HCT116 (cell line): ENCODE measurements around the gene GPAT2. TPM values are rescaled to one million over a fixed set of nuclear protein-coding genes. Genes with fewer than 3 reads are reported as not detected.
"Not testable (repeated sequence)": the region's sequence is repeated elsewhere in the genome, so short reads cannot be mapped to it uniquely, and the experiment has no call there.

Experiments used
- ATAC-seq: fragments of 200-7000 bp; cut with Tn5 transposase; 2 replicates; pipeline ENCODE4 v1.9.1; 2020; ENCODE audit warnings: mild to moderate bottlenecking, moderate library complexity
- BruUV-seq: library from RNA; stranded (reverse); fragments of 400-500 nt; replicated peaks from 2 replicates; lab custom pipeline; 2021; lab: Mats Ljungman, UMichigan
- CTCF ChIA-PET: fragments of 300-600 bp; sonication (Branson Sonifier 250); formaldehyde crosslinking; loops from one replicate; lab custom pipeline; 2021; ENCODE audit warnings: antibody characterized with exemption; lab: Charles Lee
- POLR2A ChIA-PET: fragments of 300-600, 350-600 bp; sonication (Branson Sonifier 250); formaldehyde crosslinking; loops from one replicate; lab custom pipeline; 2021; ENCODE audit warnings: antibody characterized with exemption; lab: Charles Lee
- RAD21 ChIA-PET, 2 experiments: fragments of 300-600 bp; sonication (Branson Sonifier 250); formaldehyde crosslinking; loops; one replicate each; lab custom pipeline; 2023; ENCODE audit warnings: low total read pairs in 2 of 2; ENCODE audit not compliant: uncharacterized antibody in 2 of 2, unreplicated experiment in 2 of 2, low non-redundant PET in 1 of 2; lab: Charles Lee
- DNase-seq: peaks from one replicate; pipeline ENCODE4 v3.0.0-alpha.2; 2010; ENCODE audit warnings: low read depth, low spot score
- H2AFZ ChIP-seq: fragments of 200-600 bp; shearing (Covaris generic), sonication (generic); 2 replicates; pipeline ENCODE4 v1.6.1; 2017; ENCODE audit warnings: low read depth, mixed run types, mixed read lengths, antibody characterized with exemption, low read length; ENCODE audit not compliant: poor library complexity, severe bottlenecking
- H3K27ac ChIP-seq: 2 replicates; pipeline ENCODE4 v1.5.1; 2012; ENCODE audit warnings: low read depth, low read length
- H3K27me3 ChIP-seq: fragments of 200-600 bp; sonication (generic); 2 replicates; pipeline ENCODE4 v1.6.1; 2016; ENCODE audit warnings: mixed run types, low read length, mixed read lengths; ENCODE audit not compliant: insufficient read depth
- H3K36me3 ChIP-seq, 2 experiments: fragments of 200-500 bp in 1 of 2; fragments of 200-600 bp in 1 of 2; sonication (Bioruptor generic) in 1 of 2; sonication (generic) in 1 of 2; 2 replicates each; pipeline versions ENCODE4 v1.5.1 to v1.6.1; 2014 to 2016; ENCODE audit warnings: low read length in 2 of 2, inconsistent platforms in 1 of 2, mixed read lengths in 1 of 2, mixed run types in 1 of 2; ENCODE audit not compliant: insufficient read depth in 2 of 2, control insufficient read depth in 1 of 2
- H3K4me1 ChIP-seq, 2 experiments: fragments of 200-600 bp in 1 of 2; sonication (generic) in 1 of 2; 2 replicates each; pipeline versions ENCODE4 v1.5.1 to v1.6.1; 2012 to 2017; ENCODE audit warnings: low read length in 2 of 2, inconsistent platforms in 1 of 2, mild to moderate bottlenecking in 1 of 2, mixed read lengths in 1 of 2, mixed run types in 1 of 2, moderate library complexity in 1 of 2; ENCODE audit not compliant: insufficient read depth in 2 of 2, control insufficient read depth in 1 of 2
- H3K4me2 ChIP-seq: fragments of 200-600 bp; sonication (generic); 2 replicates; pipeline ENCODE4 v1.6.1; 2017; ENCODE audit warnings: mixed run types, low read length, mixed read lengths
- H3K4me3 ChIP-seq, 2 experiments: fragments of 200-600 bp in 1 of 2; sonication (generic) in 1 of 2; replicated peaks in 1 of 2; 2 replicates each; pipeline ENCODE4 v1.5.1; 2011 to 2016; ENCODE audit warnings: low read length in 2 of 2, control low read depth in 1 of 2, low read depth in 1 of 2, mild to moderate bottlenecking in 1 of 2, mixed read lengths in 1 of 2, mixed run types in 1 of 2
- H3K79me2 ChIP-seq: fragments of 200-600 bp; sonication (generic); 2 replicates; pipeline ENCODE4 v1.6.1; 2017; ENCODE audit warnings: mild to moderate bottlenecking, mixed run types, low read length, moderate library complexity, mixed read lengths; ENCODE audit not compliant: insufficient read depth
- H3K9ac ChIP-seq: fragments of 200-600 bp; sonication (generic); 2 replicates; pipeline ENCODE4 v1.6.1; 2016; ENCODE audit warnings: low read length, mixed read lengths
- H3K9me2 ChIP-seq: fragments of 200-600 bp; sonication (generic), shearing (Covaris generic); 2 replicates; pipeline ENCODE4 v1.6.1; 2017; ENCODE audit warnings: mixed run types, mild to moderate bottlenecking, moderate library complexity; ENCODE audit not compliant: insufficient read depth
- H3K9me3 ChIP-seq, 2 experiments: fragments of 200-500 bp in 1 of 2; fragments of 200-600 bp in 1 of 2; sonication (Bioruptor generic) in 1 of 2; sonication (generic) in 1 of 2; 2 replicates each; pipeline ENCODE4 v1.6.1; 2014 to 2017; ENCODE audit warnings: low read length in 2 of 2, mixed read lengths in 2 of 2, inconsistent platforms in 1 of 2, low read depth in 1 of 2, mild to moderate bottlenecking in 1 of 2, mixed run types in 1 of 2, moderate library complexity in 1 of 2; ENCODE audit not compliant: control insufficient read depth in 1 of 2, insufficient read depth in 1 of 2
- H4K20me1 ChIP-seq: fragments of 200-600 bp; sonication (generic), shearing (Covaris generic); 2 replicates; pipeline ENCODE4 v1.6.1; 2017; ENCODE audit warnings: mixed run types, mild to moderate bottlenecking, moderate library complexity; ENCODE audit not compliant: insufficient read depth
- CBX3 ChIP-seq: IDR thresholded peaks from 2 replicates; pipeline ENCODE4 v1.6.1; 2012; ENCODE audit warnings: low read depth
- CTCF ChIP-seq, 3 experiments: fragments of 200-600 bp in 1 of 3; sonication (generic) in 1 of 3; IDR thresholded peaks in 2 of 3; conservative IDR thresholded peaks in 1 of 3; 2 replicates each; pipeline ENCODE4 v1.5.1; 2012 to 2017; ENCODE audit warnings: low read depth in 2 of 3, low read length in 2 of 3, antibody characterized with exemption in 1 of 3, borderline replicate concordance in 1 of 3, control low read depth in 1 of 3, mild to moderate bottlenecking in 1 of 3, mixed read lengths in 1 of 3, mixed run types in 1 of 3, moderate library complexity in 1 of 3; ENCODE audit not compliant: insufficient read depth in 1 of 3
- EGR1 ChIP-seq: IDR thresholded peaks from 2 replicates; pipeline ENCODE4 v1.6.1; 2012; ENCODE audit warnings: low read depth
- ELF1 ChIP-seq: IDR thresholded peaks from 2 replicates; pipeline ENCODE4 v1.6.1; 2012; ENCODE audit warnings: low read depth, borderline replicate concordance
- RAD21 ChIP-seq: IDR thresholded peaks from 2 replicates; pipeline ENCODE4 v1.6.1; 2012; ENCODE audit warnings: low read depth, mild to moderate bottlenecking
- SP1 ChIP-seq: IDR thresholded peaks from 2 replicates; pipeline ENCODE4 v1.6.1; 2012; ENCODE audit warnings: low read depth
- intact Hi-C: fragments of 100-400 bp; cut with micrococcal nuclease; formaldehyde crosslinking; loops from 2 replicates; pipeline ENCODE4 v1.10.0; 2022
- total RNA-seq: library from RNA; stranded (reverse); gene quantifications from one replicate; pipeline ENCODE4 v1.2.1, GENCODE V29; 2021; ENCODE audit not compliant: unreplicated experiment

The GPAT2 gene
- total RNA-seq, 1 experiment from 2014 or later: 54.2 TPM

GRCh38 chr2:96024336-96025193 is 10.2 kb downstream of the GPAT2 start (continued):
- no peak for TF ChIP-seq EGR1
- no peak for TF ChIP-seq SP1
- TF ChIP-seq ELF1: no peak

DNA sequence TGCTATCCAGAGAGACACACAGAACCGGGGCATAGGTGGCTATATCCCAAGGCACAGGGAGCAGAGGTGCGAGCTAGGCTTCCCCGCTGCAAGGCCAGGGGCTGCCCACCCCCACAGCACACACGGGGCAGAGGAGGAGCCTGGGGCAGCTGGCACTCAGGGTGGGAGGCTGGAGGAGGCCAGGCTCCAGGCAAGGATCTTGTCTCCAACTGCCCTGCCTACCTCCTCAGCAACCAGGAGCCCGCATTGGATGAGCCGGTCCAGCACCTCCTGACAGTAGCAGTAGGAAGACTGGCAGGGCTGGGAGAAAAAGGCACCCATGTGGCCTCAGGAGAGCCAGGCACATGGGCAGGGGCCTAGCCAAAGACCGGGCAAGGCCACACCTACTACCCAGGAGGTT is 11.0 kb downstream of the GPAT2 start:
- H3K27ac ChIP-seq, H4K20me1 ChIP-seq, H3K79me2 ChIP-seq, H3K9me3 ChIP-seq, H3K4me1 ChIP-seq, H3K9ac ChIP-seq, H3K27me3 ChIP-seq, H2AFZ ChIP-seq, H3K4me2 ChIP-seq, RAD21 ChIA-PET, H3K9me2 ChIP-seq, H3K4me3 ChIP-seq, DNase-seq, H3K36me3 ChIP-seq, intact Hi-C loops, POLR2A ChIA-PET, BruUV-seq, ATAC-seq: not testable (repeated sequence)
- CTCF ChIA-PET: interaction anchor here (1.0 to 1.8 kb wide), 2 partner anchors 93 to 151 kb away, joined by 4 to 17 read pairs; no protein-coding TSS in a partner anchor

DNA sequence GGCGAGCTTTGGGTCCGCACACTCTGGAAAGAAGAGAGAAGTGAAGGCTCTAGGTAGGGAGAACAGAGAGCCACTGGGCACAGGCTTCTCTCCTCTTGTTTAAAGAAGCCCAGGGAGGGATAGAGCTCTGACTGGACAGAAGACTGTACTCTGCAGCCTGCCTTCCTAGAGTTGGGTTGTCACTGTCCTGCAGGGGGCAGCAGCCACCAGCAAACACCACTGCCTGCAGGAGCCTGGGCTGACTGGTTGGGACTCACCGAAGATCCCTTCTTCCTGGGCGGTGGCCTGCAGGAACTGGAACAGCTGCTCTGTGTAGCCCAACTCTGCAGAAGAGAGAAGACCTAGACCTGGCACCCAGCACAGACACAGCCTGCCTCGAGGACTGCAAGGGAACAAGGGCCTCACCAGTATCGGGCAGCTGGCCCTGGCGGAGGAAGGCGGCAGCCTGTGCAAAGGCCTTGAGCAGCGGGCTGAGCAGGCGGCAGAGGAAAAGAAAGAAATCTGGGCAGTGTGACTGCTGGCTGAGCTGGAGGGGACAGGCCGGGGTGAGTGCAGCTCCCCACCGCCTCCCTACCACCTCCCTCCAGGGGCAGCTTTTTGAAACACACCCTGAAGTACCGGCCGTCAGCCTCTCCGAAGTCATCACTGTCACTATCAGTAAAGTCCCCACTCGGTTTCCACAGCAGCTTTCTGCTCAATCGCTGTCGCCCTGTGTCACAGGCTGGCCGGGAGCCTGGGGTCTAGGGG is 11.8 kb downstream of the GPAT2 start:
- intact Hi-C loops, H3K4me3 ChIP-seq, H3K36me3 ChIP-seq, H3K27ac ChIP-seq, POLR2A ChIA-PET, H3K9me2 ChIP-seq, H3K9ac ChIP-seq, H3K79me2 ChIP-seq, H3K9me3 ChIP-seq, H3K4me2 ChIP-seq, H2AFZ ChIP-seq, H4K20me1 ChIP-seq, H3K4me1 ChIP-seq, H3K27me3 ChIP-seq, BruUV-seq: not testable (repeated sequence)
- ATAC-seq (peak; percentile 96), DNase-seq (peak; percentile 31)
- CTCF ChIA-PET: interaction anchor here (0.6 to 1.8 kb wide), 8 partner anchors 14 to 244 kb away, joined by 3 to 17 read pairs (median 4); partner anchors contain the start of genes ADRA2B, ASTL and STARD7
- RAD21 ChIA-PET: interaction anchor here in 1 of 2 experiments (1.6 kb wide), 1 partner anchor 152 kb away, joined by 5 read pairs; no protein-coding TSS in a partner anchor
- TF ChIP-seq CTCF (IDR thresholded peaks at IDR 0.05 in 2 of 3, conservative IDR thresholded peaks at IDR 0.05 in 1 of 3; ENCODE audit: borderline replicate concordance in 1 of 3, insufficient read depth in 1 of 3, low read depth in 2 of 3, low read length in 2 of 3) (peak; percentile 65 to 81 (median 75)), RAD21 (peak; percentile 87), CBX3 (0 out of 2 replicates have a peak, but pooled peaks have one; percentile 30)

DNA sequence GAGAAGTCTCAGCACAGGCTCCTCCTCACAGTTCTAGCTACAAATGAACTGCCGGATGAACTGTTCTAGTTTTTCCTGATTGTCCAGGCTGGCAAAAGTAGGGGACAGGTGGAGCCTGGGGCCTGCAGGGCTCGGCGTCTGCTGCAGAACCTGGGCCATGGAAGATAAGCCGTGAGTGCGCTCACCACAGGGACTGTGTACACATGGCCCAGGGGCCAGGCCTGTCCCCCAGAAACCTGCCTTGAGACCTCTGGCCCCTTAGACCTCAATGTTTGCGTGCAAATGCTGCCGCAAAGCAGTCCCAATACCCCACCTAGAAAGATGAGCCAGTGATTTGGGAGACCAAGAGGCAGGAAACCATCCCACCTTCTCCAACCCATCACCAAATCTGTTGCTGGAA is 12.6 kb downstream of the GPAT2 start:
- H3K9me2 ChIP-seq, H3K9ac ChIP-seq, H4K20me1 ChIP-seq, H2AFZ ChIP-seq, H3K4me3 ChIP-seq, H3K4me2 ChIP-seq, H3K9me3 ChIP-seq, intact Hi-C loops, ATAC-seq, H3K4me1 ChIP-seq, DNase-seq, H3K27me3 ChIP-seq, POLR2A ChIA-PET, BruUV-seq, H3K36me3 ChIP-seq, H3K79me2 ChIP-seq, H3K27ac ChIP-seq: not testable (repeated sequence)
- ChIA-PET RAD21 (interaction anchor here in 1 of 2 experiments (1.6 kb wide), 1 partner anchor 152 kb away, joined by 5 read pairs; no protein-coding TSS in a partner anchor), CTCF (interaction anchor here (0.6 to 1.8 kb wide), 8 partner anchors 13 to 245 kb away, joined by 3 to 17 read pairs (median 4); partner anchors contain the start of genes ADRA2B, ASTL and STARD7)
